ENCODE results near the gene KRT6C.
"Not testable (repeated sequence)": the region's sequence is repeated elsewhere in the genome, so short reads cannot be mapped to it uniquely, and the experiment has no call there.

Gene KRT6C

DNA sequence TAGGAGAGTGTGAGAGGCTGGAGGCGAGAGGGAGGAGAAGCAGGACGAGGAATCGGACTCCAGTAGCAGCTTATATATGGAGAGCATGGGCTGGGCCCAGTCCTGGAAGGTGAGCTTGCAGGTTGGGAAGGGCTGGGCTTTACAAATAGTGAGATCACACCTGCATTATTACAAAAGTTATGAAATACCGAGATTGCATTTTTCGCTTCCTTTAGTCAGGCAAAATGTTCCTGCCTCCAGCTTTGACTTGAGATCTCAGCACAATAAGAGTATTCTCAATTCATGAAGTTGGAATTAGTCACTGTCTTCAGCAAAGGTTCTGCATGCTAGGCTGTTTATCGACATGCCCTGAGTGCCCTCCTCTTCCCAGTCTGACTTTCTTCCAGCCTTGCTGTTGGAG is 21.5 kb downstream of the KRT6C start, which contains the start of gene KRT6B:
KRT6B (minus strand) TSS at position 46 of the 400 bp plus-strand sequence. CDS start 68 bp downstream, outside the sequence.
- H3K27ac ChIP-seq (ENCODE audit: low read length), result no peak within 1 kb of the TSS
- no peak within 1 kb of the TSS for H3K4me3 ChIP-seq (ENCODE audit: low read depth in 1 of 2, low read length in 2 of 2)
- no peaks in the 10 kb centered on the region for H3K27me3 ChIP-seq (ENCODE audit: low read depth, low read length)
- no peaks in the 10 kb centered on the region for H3K4me1 ChIP-seq (ENCODE audit: control insufficient read depth in 1 of 2, insufficient read depth in 2 of 2, low read length in 2 of 2)
- no peaks in the 10 kb centered on the region for H3K9me3 ChIP-seq (ENCODE audit: control insufficient read depth in 1 of 2, low read length in 2 of 2)
- H3K36me3 ChIP-seq (ENCODE audit: control insufficient read depth in 1 of 2, insufficient read depth in 2 of 2, low read length in 2 of 2), result no peaks in the 10 kb centered on the region

DNA sequence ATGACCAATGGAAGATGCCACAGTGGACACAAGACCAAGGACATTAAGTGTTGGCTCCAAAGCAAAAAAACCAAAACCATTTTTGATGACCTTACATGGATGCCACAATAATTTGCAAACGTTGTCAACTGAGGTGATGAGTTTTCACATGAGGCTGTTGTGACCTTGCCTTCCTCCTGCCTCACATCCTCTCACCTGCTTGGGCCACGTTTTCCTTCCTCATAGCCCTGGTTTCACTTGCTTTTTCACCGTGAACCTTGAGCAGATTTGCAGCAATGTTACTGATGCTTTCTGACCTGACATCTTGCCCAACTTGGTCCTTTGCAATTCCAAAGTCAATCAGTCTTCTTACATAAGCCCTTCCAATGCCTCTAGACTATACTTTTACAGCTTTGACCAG is 25.4 kb downstream of the KRT6C start:
- Histone ChIP-seq H3K36me3 (ENCODE audit: control insufficient read depth in 1 of 2, insufficient read depth in 2 of 2, low read length in 2 of 2) (no peaks in the 10 kb centered on the region), H3K9me3 (ENCODE audit: control insufficient read depth in 1 of 2, low read length in 2 of 2) (no peaks in the 10 kb centered on the region), H3K27me3 (ENCODE audit: low read depth, low read length) (no peaks in the 10 kb centered on the region), H3K27ac (ENCODE audit: low read length) (no peak overlapping the region), H3K4me1 (ENCODE audit: control insufficient read depth in 1 of 2, insufficient read depth in 2 of 2, low read length in 2 of 2) (no peaks in the 10 kb centered on the region), H3K4me3 (ENCODE audit: low read depth in 1 of 2, low read length in 2 of 2) (no peak overlapping the region)

DNA sequence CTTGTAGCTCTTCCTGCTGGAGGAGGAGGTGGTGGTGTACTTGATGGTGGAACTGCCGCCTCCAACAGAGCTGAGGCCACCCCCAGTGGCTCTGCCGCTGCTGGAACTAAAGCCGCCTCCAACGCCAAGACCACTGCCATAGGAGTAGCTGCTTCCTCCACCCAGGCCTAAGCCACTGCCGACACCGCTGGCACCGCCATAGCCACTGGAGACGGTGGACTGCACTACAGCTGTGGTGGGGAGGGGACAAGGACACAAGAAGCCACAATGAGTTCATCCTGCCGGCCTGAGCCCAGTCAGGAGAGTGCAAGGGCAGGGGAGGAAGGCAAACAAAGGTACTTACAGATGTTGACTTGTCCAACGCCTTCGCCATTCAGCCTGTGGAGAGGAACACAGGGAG is 26.4 kb downstream of the KRT6C start:
- not testable (repeated sequence) for H3K36me3 ChIP-seq (ENCODE audit: control insufficient read depth in 1 of 2, insufficient read depth in 2 of 2, low read length in 2 of 2); H3K27ac ChIP-seq (ENCODE audit: low read length); H3K27me3 ChIP-seq (ENCODE audit: low read depth, low read length); H3K4me3 ChIP-seq (ENCODE audit: low read depth in 1 of 2, low read length in 2 of 2); H3K9me3 ChIP-seq (ENCODE audit: control insufficient read depth in 1 of 2, low read length in 2 of 2); H3K4me1 ChIP-seq (ENCODE audit: control insufficient read depth in 1 of 2, insufficient read depth in 2 of 2, low read length in 2 of 2)

DNA sequence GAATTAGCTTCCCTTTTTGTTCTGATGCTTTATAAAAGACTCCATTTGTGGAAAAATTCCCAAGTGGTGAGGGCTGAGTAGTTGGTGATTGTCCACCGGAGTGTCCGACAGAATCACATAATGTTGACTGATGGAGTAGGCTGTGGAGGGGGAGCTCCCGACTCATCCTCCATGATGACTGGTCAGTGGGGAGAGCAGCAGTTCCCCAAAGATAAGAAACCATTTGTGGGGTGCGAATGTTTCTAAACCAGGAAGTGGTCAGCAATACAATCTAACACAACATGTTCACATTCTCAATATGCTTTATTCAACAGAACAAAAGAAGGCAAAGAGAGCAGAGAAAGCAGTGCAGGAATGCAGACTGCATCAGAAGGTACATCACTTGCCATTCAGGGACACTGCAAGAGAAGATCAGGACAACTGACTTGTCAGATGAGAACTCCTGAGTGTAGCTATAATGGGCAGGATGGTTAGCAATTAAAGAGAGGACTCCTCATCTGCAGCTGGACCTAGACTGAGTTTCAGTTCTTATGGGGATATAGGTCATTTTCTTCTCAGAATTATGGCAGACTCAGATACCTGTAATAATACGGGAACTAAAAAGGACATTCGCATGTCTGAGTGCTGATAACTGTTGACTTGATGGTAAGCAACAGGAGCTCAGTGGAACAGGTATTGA is 27.1 kb downstream of the KRT6C start:
- H3K27me3 ChIP-seq (ENCODE audit: low read depth, low read length), result no peaks in the 10 kb centered on the region
- H3K27ac ChIP-seq (ENCODE audit: low read length), result no peak overlapping the region
- no peaks in the 10 kb centered on the region for H3K4me1 ChIP-seq (ENCODE audit: control insufficient read depth in 1 of 2, insufficient read depth in 2 of 2, low read length in 2 of 2)
- H3K4me3 ChIP-seq (ENCODE audit: low read depth in 1 of 2, low read length in 2 of 2), result no peak overlapping the region
- H3K9me3 ChIP-seq (ENCODE audit: control insufficient read depth in 1 of 2, low read length in 2 of 2), result no peaks in the 10 kb centered on the region
- H3K36me3 ChIP-seq (ENCODE audit: control insufficient read depth in 1 of 2, insufficient read depth in 2 of 2, low read length in 2 of 2), result no peaks in the 10 kb centered on the region

DNA sequence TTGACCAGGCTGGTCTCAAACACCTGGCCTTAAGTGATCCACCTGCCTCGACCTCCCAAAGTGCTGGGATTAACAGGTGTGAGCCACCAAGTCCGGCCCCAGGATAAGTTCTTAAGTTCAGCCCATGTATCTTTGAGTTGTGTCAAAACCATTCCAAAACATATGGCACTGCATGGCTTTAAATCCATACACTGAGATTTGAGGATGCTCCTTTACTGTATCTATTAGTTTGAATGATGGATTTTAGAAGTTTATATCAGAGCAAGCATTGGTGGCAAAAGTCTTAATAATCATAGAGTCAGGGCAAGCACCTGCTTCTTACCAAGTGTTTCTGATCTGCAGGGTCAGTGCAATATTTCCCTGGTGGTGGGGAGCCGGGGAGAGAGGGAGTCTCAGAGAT is 27.7 kb downstream of the KRT6C start:
- H3K36me3 ChIP-seq (ENCODE audit: control insufficient read depth in 1 of 2, insufficient read depth in 2 of 2, low read length in 2 of 2), result no peaks in the 10 kb centered on the region

DNA sequence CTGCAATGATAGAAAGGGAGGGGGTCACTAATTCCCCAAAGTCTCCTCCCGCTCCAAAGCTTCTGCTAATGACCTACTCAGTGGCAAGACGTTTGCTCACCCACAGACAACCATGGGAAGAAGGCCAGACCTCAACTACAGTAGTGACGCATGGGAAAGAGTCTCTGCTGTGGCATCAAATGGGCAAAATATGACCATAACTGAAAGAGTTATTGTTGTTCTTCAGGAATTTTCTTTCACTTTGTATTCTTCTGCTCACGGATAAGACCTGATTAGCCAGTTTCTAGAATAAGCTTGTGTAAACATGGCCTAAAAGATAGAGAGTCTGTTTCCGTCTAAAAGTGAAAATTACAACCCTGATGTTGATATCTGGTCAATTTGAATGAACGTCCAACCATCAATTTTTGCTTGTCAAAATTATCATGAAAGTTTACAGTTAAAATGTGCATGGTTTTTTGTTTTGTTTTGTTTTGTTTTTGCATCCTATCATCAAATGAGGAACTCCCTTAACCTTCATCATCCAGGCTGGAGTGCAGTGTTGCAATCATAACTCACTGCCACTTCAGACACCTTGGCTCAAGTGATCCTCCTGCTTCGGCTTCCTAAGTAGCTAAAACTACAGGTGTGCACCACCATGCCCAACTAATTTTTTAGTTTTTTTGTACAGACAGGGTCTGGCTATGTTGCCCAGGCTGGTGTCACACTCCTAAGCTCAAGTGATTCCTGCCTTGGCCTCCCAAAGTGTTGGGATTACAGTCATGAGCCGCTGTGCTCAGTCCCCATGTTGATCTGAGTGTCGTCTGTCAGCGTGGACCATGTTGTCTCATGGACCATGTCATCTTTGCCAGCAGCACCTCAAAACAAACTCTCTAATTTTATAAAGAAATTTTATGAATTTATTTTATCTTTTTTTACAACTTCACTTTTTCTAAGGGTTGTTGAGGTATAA is 28.7 kb downstream of the KRT6C start:
- Histone ChIP-seq H3K4me1 (ENCODE audit: control insufficient read depth in 1 of 2, insufficient read depth in 2 of 2, low read length in 2 of 2) (no peaks in the 10 kb centered on the region), H3K27me3 (ENCODE audit: low read depth, low read length) (no peaks in the 10 kb centered on the region), H3K27ac (ENCODE audit: low read length) (no peak overlapping the region), H3K36me3 (ENCODE audit: control insufficient read depth in 1 of 2, insufficient read depth in 2 of 2, low read length in 2 of 2) (no peaks in the 10 kb centered on the region), H3K4me3 (ENCODE audit: low read depth in 1 of 2, low read length in 2 of 2) (no peak overlapping the region), H3K9me3 (ENCODE audit: control insufficient read depth in 1 of 2, low read length in 2 of 2) (no peaks in the 10 kb centered on the region)

More for the DNA sequence above, 27.7 kb downstream of the KRT6C start:
- no peaks in the 10 kb centered on the region for H3K9me3 ChIP-seq (ENCODE audit: control insufficient read depth in 1 of 2, low read length in 2 of 2)
- H3K27me3 ChIP-seq (ENCODE audit: low read depth, low read length), result no peaks in the 10 kb centered on the region
- no peaks in the 10 kb centered on the region for H3K4me1 ChIP-seq (ENCODE audit: control insufficient read depth in 1 of 2, insufficient read depth in 2 of 2, low read length in 2 of 2)
- no peak overlapping the region for H3K27ac ChIP-seq (ENCODE audit: low read length)
- no peak overlapping the region for H3K4me3 ChIP-seq (ENCODE audit: low read depth in 1 of 2, low read length in 2 of 2)

DNA sequence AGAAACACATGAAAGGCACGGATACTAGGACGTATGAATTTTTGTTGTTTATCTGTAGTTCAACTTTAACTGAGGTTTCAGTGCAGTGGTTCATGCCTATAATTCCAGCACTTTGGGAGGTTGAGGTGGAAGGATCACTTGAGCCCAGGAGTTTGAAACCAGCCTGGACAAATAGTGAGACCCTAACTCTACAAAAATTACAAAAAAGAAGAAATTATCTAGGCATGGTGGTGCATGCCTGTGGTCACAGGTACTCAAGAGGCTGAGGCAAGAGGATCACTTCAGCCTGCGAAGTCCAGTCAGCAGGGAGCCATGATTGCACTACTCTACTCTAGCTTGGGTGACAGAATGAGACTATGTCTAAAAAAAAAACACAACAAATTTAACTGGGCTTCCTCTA is 29.6 kb downstream of the KRT6C start:
- Histone ChIP-seq H3K9me3 (ENCODE audit: control insufficient read depth in 1 of 2, low read length in 2 of 2) (no peaks in the 10 kb centered on the region), H3K4me1 (ENCODE audit: control insufficient read depth in 1 of 2, insufficient read depth in 2 of 2, low read length in 2 of 2) (no peaks in the 10 kb centered on the region), H3K27me3 (ENCODE audit: low read depth, low read length) (no peaks in the 10 kb centered on the region), H3K4me3 (ENCODE audit: low read depth in 1 of 2, low read length in 2 of 2) (no peak overlapping the region), H3K36me3 (ENCODE audit: control insufficient read depth in 1 of 2, insufficient read depth in 2 of 2, low read length in 2 of 2) (no peaks in the 10 kb centered on the region), H3K27ac (ENCODE audit: low read length) (no peak overlapping the region)

DNA sequence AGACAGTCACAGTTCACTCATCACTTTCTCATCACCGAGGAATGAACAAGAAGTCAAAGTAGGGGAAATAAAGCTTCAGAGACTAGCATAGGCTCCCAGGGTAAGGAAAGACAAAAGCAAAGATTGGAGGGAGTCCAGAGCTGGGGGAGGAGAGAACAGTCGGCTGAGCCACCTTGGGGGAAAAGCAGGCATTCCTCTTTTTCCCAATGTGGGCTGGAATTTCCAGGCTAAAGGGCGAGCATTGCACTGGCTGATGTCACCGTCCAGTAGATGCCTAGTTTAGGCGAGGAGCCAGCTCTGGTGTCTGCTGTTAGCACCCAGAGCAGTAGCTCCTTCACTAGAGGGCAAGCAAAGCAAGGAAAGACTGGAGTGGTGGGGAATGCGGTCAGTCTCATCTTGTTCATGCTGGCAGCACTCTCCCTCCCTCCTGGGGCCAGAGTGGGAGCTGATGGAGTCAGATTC is 31.0 kb downstream of the KRT6C start:
- H3K27me3 ChIP-seq (ENCODE audit: low read depth, low read length), result no peaks in the 10 kb centered on the region
- no peaks in the 10 kb centered on the region for H3K9me3 ChIP-seq (ENCODE audit: control insufficient read depth in 1 of 2, low read length in 2 of 2)
- no peaks in the 10 kb centered on the region for H3K4me1 ChIP-seq (ENCODE audit: control insufficient read depth in 1 of 2, insufficient read depth in 2 of 2, low read length in 2 of 2)
- H3K4me3 ChIP-seq (ENCODE audit: low read depth in 1 of 2, low read length in 2 of 2), result no peak overlapping the region
- H3K27ac ChIP-seq (ENCODE audit: low read length), result no peak overlapping the region
- H3K36me3 ChIP-seq (ENCODE audit: control insufficient read depth in 1 of 2, insufficient read depth in 2 of 2, low read length in 2 of 2), result no peaks in the 10 kb centered on the region

DNA sequence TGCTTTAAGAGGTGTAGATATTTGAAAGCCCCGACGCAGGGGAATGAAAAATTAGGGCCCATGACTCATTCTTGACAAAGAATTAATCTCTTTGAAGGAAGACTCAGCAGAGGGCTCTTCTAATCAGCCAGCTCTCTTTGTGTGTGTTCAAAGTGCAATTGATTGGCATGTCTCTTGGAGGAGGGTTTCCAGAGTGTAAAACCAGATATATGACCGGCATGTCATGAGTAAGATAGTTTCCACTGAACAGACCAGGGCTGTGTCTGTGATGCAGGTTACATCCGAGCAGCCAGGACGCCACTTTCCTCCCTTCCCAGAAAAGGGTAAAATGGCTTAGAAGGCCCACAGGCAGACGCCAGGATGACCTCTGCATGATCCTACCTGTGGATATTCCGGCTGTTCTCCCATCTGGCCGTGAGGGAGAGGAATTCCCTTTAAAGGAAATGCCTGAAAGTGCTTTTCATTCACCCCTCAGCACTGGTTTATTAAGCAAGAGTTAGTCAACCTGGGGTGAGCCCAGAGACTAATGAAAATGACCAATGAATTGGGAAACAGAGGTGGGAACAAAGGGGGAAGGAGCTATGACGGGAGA is 32.2 kb downstream of the KRT6C start:
- peak overlapping the region; percentile 10 for H3K27ac ChIP-seq (ENCODE audit: low read length)
- H3K9me3 ChIP-seq (ENCODE audit: control insufficient read depth in 1 of 2, low read length in 2 of 2), result no peaks in the 10 kb centered on the region
- no peak overlapping the region for H3K4me3 ChIP-seq (ENCODE audit: low read depth in 1 of 2, low read length in 2 of 2)
- H3K27me3 ChIP-seq (ENCODE audit: low read depth, low read length), result no peaks in the 10 kb centered on the region
- no peaks in the 10 kb centered on the region for H3K36me3 ChIP-seq (ENCODE audit: control insufficient read depth in 1 of 2, insufficient read depth in 2 of 2, low read length in 2 of 2)
- peaks cover 0 to 5% of the 10 kb centered on the region in 2 donors for H3K4me1 ChIP-seq (ENCODE audit: control insufficient read depth in 1 of 2, insufficient read depth in 2 of 2, low read length in 2 of 2)

DNA sequence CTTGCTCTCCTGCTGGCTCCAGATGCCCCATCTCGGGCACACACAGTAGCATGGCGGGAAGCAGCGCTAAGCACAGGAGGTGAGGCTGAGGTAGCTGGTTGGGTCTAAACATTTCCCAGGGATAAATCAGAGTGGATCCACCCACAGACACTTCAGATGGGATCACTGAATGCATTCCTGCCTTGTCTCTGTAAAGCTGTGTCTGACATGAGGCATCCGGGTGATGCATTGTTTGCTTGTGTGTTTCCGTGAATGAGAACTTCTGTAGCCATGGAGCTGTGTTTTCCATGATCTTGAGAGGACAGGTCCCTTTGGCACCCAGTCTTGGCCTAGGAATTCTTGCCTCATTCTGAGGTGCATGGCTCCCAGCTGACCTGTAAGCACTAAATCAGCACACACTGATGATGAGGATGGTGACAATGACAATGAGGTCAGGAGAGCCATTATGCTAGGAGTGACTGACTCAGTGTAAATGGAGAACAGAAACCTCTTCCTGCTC is 32.7 kb downstream of the KRT6C start:
- H3K27me3 ChIP-seq (ENCODE audit: low read depth, low read length), result no peaks in the 10 kb centered on the region
- H3K27ac ChIP-seq (ENCODE audit: low read length), result no peak overlapping the region
- H3K9me3 ChIP-seq (ENCODE audit: control insufficient read depth in 1 of 2, low read length in 2 of 2), result no peaks in the 10 kb centered on the region
- no peaks in the 10 kb centered on the region for H3K36me3 ChIP-seq (ENCODE audit: control insufficient read depth in 1 of 2, insufficient read depth in 2 of 2, low read length in 2 of 2)
- H3K4me1 ChIP-seq (ENCODE audit: control insufficient read depth in 1 of 2, insufficient read depth in 2 of 2, low read length in 2 of 2), result peaks cover 0 to 11% of the 10 kb centered on the region in 2 donors
- H3K4me3 ChIP-seq (ENCODE audit: low read depth in 1 of 2, low read length in 2 of 2), result no peak overlapping the region

DNA sequence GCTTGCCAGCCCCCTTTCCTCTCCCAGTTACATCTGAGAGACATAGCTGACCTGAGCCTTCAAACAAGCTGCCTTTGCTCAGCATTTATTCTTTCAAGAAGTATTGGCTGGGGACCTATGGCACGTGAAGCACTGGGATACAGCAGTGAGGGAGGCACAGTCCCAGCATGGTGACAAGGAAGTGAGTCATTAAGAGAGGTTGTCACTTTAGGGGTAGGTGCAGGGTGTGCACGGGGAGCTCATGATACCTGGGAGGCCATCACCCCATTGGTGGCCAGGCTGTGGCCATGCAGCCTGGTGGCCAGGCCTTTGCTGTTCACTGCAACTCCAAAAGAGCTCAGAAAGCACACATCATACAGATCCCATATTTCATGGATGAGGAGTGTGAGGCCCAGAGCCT is 33.8 kb downstream of the KRT6C start:
- Histone ChIP-seq H3K4me3 (ENCODE audit: low read depth in 1 of 2, low read length in 2 of 2) (no peak overlapping the region), H3K27ac (ENCODE audit: low read length) (no peak overlapping the region), H3K4me1 (ENCODE audit: control insufficient read depth in 1 of 2, insufficient read depth in 2 of 2, low read length in 2 of 2) (peaks cover 0 to 11% of the 10 kb centered on the region in 2 donors), H3K36me3 (ENCODE audit: control insufficient read depth in 1 of 2, insufficient read depth in 2 of 2, low read length in 2 of 2) (no peaks in the 10 kb centered on the region), H3K9me3 (ENCODE audit: control insufficient read depth in 1 of 2, low read length in 2 of 2) (no peaks in the 10 kb centered on the region), H3K27me3 (ENCODE audit: low read depth, low read length) (no peaks in the 10 kb centered on the region)

All from muscle layer of duodenum (tissue), 2 donors.